HepG2 (cell line): ENCODE measurements around the gene HSP90AB1. TPM values are rescaled to one million over a fixed set of nuclear protein-coding genes. Genes with fewer than 3 reads are reported as not detected.

ENCODE experiments used
- ARHGAP35 ChIP-seq: sonication (generic); formaldehyde crosslinking; IDR thresholded peaks from 2 replicates; pipeline ENCODE4 v1.9.0; 2022; ENCODE audit warnings: mild to moderate bottlenecking, inconsistent platforms, moderate library complexity, missing genetic modification reagents, borderline replicate concordance
- BRD4 ChIP-seq: sonication (generic); formaldehyde crosslinking; IDR thresholded peaks from 2 replicates; pipeline ENCODE4 v1.4.0; 2020; ENCODE audit warnings: missing genetic modification reagents
- FOXM1 ChIP-seq: sonication (generic); formaldehyde crosslinking; IDR thresholded peaks from 2 replicates; pipeline ENCODE4 v1.5.0; 2020; ENCODE audit warnings: missing genetic modification reagents
- KDM1A ChIP-seq: IDR thresholded peaks from 2 replicates; pipeline ENCODE4 v1.6.1; 2016; ENCODE audit warnings: missing compliant biosample characterization
- MAF1 ChIP-seq: sonication (generic); formaldehyde crosslinking; IDR thresholded peaks from 2 replicates; pipeline ENCODE4 v1.5.0; 2020; ENCODE audit warnings: missing genetic modification reagents, borderline replicate concordance
- MTF1 ChIP-seq: sonication (generic); formaldehyde crosslinking; IDR thresholded peaks from 2 replicates; pipeline ENCODE4 v1.5.0; 2020; ENCODE audit warnings: missing genetic modification reagents
- RFX5 ChIP-seq: IDR thresholded peaks from 2 replicates; pipeline ENCODE4 v1.6.1; 2011; ENCODE audit warnings: low read depth, low read length, improper control_type of control experiment
- ZFP62 ChIP-seq: sonication (generic); formaldehyde crosslinking; IDR thresholded peaks from 2 replicates; pipeline ENCODE4 v1.4.0; 2020; ENCODE audit warnings: missing genetic modification reagents
- ZNF350 ChIP-seq: sonication (generic); formaldehyde crosslinking; IDR thresholded peaks from 2 replicates; pipeline ENCODE4 v1.4.0; 2020; ENCODE audit warnings: mild to moderate bottlenecking, low read depth, missing genetic modification reagents, borderline replicate concordance
- ZNF564 ChIP-seq: sonication (generic); formaldehyde crosslinking; IDR thresholded peaks from 2 replicates; pipeline ENCODE4 v1.8.1; 2023; ENCODE audit warnings: mild to moderate bottlenecking, missing genetic modification reagents
- ZNF839 ChIP-seq: sonication (generic); formaldehyde crosslinking; IDR thresholded peaks from 2 replicates; pipeline ENCODE4 v1.4.0; 2020; ENCODE audit warnings: missing genetic modification reagents, mild to moderate bottlenecking, borderline replicate concordance
- ZNF879 ChIP-seq: sonication (generic); formaldehyde crosslinking; IDR thresholded peaks from 2 replicates; pipeline ENCODE4 v1.8.1; 2023; ENCODE audit warnings: missing genetic modification reagents
- polyA plus RNA-seq, 8 experiments: library from polyadenylated mRNA; depleted of rRNA in 3 of 8; stranded (reverse) in 7 of 8; unstranded in 1 of 8; fragments of >200 nt; fragmentation: Illumina TruSeq in 4 of 8; extraction: Trizol in 4 of 8; gene quantifications; 2 replicates each; pipeline versions ENCODE4 v1.2.1 to v1.2.3, GENCODE V29; 2011 to 2016; ENCODE audit warnings: low read depth in 4 of 8, missing spikeins in 1 of 8, mixed read lengths in 1 of 8; ENCODE audit not compliant: insufficient read depth in 1 of 8
- total RNA-seq, 5 experiments: library from RNA; depleted of rRNA; stranded (reverse); fragments of >200 nt; fragmentation: Illumina TruSeq; extraction: Trizol; gene quantifications; 2 replicates each; pipeline ENCODE4 v1.2.3, GENCODE V29; 2016; ENCODE audit warnings: low read depth in 1 of 5
- TF ChIP-seq, protein P1 (sequence below): sonication (generic); formaldehyde crosslinking; IDR thresholded peaks from 2 replicates; pipeline ENCODE4 v1.5.0; 2020; ENCODE audit warnings: missing genetic modification reagents
- TF ChIP-seq, protein P2 (sequence below): sonication (generic); formaldehyde crosslinking; IDR thresholded peaks from 2 replicates; pipeline ENCODE4 v1.4.0; 2020; ENCODE audit warnings: mild to moderate bottlenecking, missing genetic modification reagents, borderline replicate concordance
- TF ChIP-seq, protein P3 (sequence below): sonication (generic); formaldehyde crosslinking; IDR thresholded peaks from 2 replicates; pipeline ENCODE4 v1.4.0; 2020; ENCODE audit warnings: mild to moderate bottlenecking, missing genetic modification reagents
- TF ChIP-seq, protein P4 (sequence below): fragments of 450-650 bp; IDR thresholded peaks from 2 replicates; pipeline ENCODE4 v1.6.1; 2017; ENCODE audit warnings: mild to moderate bottlenecking
- TF ChIP-seq, protein P5 (sequence below): sonication (generic); formaldehyde crosslinking; IDR thresholded peaks from 2 replicates; pipeline ENCODE4 v1.5.0; 2020; ENCODE audit warnings: missing genetic modification reagents

Gene HSP90AB1
- total and polyA plus RNA-seq, 2 of the 13 experiments (the other 11 are each of a cell fraction or from before 2014, with no cell fraction given): 1,325 to 1,472 TPM

- TF ChIP-seq, protein P1, sequence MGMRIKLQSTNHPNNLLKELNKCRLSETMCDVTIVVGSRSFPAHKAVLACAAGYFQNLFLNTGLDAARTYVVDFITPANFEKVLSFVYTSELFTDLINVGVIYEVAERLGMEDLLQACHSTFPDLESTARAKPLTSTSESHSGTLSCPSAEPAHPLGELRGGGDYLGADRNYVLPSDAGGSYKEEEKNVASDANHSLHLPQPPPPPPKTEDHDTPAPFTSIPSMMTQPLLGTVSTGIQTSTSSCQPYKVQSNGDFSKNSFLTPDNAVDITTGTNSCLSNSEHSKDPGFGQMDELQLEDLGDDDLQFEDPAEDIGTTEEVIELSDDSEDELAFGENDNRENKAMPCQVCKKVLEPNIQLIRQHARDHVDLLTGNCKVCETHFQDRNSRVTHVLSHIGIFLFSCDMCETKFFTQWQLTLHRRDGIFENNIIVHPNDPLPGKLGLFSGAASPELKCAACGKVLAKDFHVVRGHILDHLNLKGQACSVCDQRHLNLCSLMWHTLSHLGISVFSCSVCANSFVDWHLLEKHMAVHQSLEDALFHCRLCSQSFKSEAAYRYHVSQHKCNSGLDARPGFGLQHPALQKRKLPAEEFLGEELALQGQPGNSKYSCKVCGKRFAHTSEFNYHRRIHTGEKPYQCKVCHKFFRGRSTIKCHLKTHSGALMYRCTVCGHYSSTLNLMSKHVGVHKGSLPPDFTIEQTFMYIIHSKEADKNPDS: no peak
- TF ChIP-seq BRD4 (CRISPR knock-in tag) (peak; percentile 48), MAF1 (CRISPR knock-in tag) (no peak), MTF1 (CRISPR knock-in tag) (no peak), ZNF350 (CRISPR knock-in tag) (peak; percentile 67), ARHGAP35 (CRISPR knock-in tag) (peak; percentile 92), ZNF839 (peak; percentile 65; the same call in 1 of the 2 replicates), RFX5 (no peak), ZNF879 (no peak), FOXM1 (CRISPR knock-in tag) (no peak), ZFP62 (CRISPR knock-in tag) (0 out of 2 replicates have a peak, but pooled peaks have one; percentile 68), KDM1A (no peak), ZNF564 (CRISPR knock-in tag) (peak; percentile 74; the same call in 1 of the 2 replicates)
- TF ChIP-seq, protein P2, sequence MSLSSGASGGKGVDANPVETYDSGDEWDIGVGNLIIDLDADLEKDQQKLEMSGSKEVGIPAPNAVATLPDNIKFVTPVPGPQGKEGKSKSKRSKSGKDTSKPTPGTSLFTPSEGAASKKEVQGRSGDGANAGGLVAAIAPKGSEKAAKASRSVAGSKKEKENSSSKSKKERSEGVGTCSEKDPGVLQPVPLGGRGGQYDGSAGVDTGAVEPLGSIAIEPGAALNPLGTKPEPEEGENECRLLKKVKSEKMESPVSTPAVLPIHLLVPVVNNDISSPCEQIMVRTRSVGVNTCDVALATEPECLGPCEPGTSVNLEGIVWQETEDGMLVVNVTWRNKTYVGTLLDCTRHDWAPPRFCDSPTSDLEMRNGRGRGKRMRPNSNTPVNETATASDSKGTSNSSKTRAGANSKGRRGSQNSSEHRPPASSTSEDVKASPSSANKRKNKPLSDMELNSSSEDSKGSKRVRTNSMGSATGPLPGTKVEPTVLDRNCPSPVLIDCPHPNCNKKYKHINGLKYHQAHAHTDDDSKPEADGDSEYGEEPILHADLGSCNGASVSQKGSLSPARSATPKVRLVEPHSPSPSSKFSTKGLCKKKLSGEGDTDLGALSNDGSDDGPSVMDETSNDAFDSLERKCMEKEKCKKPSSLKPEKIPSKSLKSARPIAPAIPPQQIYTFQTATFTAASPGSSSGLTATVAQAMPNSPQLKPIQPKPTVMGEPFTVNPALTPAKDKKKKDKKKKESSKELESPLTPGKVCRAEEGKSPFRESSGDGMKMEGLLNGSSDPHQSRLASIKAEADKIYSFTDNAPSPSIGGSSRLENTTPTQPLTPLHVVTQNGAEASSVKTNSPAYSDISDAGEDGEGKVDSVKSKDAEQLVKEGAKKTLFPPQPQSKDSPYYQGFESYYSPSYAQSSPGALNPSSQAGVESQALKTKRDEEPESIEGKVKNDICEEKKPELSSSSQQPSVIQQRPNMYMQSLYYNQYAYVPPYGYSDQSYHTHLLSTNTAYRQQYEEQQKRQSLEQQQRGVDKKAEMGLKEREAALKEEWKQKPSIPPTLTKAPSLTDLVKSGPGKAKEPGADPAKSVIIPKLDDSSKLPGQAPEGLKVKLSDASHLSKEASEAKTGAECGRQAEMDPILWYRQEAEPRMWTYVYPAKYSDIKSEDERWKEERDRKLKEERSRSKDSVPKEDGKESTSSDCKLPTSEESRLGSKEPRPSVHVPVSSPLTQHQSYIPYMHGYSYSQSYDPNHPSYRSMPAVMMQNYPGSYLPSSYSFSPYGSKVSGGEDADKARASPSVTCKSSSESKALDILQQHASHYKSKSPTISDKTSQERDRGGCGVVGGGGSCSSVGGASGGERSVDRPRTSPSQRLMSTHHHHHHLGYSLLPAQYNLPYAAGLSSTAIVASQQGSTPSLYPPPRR (CRISPR knock-in tag): no peak
- TF ChIP-seq, protein P3, sequence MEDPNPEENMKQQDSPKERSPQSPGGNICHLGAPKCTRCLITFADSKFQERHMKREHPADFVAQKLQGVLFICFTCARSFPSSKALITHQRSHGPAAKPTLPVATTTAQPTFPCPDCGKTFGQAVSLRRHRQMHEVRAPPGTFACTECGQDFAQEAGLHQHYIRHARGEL (CRISPR knock-in tag): no peak
- TF ChIP-seq, protein P4, sequence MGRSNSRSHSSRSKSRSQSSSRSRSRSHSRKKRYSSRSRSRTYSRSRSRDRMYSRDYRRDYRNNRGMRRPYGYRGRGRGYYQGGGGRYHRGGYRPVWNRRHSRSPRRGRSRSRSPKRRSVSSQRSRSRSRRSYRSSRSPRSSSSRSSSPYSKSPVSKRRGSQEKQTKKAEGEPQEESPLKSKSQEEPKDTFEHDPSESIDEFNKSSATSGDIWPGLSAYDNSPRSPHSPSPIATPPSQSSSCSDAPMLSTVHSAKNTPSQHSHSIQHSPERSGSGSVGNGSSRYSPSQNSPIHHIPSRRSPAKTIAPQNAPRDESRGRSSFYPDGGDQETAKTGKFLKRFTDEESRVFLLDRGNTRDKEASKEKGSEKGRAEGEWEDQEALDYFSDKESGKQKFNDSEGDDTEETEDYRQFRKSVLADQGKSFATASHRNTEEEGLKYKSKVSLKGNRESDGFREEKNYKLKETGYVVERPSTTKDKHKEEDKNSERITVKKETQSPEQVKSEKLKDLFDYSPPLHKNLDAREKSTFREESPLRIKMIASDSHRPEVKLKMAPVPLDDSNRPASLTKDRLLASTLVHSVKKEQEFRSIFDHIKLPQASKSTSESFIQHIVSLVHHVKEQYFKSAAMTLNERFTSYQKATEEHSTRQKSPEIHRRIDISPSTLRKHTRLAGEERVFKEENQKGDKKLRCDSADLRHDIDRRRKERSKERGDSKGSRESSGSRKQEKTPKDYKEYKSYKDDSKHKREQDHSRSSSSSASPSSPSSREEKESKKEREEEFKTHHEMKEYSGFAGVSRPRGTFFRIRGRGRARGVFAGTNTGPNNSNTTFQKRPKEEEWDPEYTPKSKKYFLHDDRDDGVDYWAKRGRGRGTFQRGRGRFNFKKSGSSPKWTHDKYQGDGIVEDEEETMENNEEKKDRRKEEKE: no peak
- TF ChIP-seq, protein P5, sequence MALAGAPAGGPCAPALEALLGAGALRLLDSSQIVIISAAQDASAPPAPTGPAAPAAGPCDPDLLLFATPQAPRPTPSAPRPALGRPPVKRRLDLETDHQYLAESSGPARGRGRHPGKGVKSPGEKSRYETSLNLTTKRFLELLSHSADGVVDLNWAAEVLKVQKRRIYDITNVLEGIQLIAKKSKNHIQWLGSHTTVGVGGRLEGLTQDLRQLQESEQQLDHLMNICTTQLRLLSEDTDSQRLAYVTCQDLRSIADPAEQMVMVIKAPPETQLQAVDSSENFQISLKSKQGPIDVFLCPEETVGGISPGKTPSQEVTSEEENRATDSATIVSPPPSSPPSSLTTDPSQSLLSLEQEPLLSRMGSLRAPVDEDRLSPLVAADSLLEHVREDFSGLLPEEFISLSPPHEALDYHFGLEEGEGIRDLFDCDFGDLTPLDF: peak; percentile 54; the same call in 1 of the 2 replicates
These were observed 27.7 kb upstream of the HSP90AB1 start (continued) for GRCh38 chr6:44219053-44219814.
